OCI-LY3 (cell line): ENCODE measurements around the gene FRMPD4.

ENCODE experiments used
- EZH2phosphoT487 ChIP-seq: fragments of 200-600 bp; shearing (Covaris generic); IDR thresholded peaks from 2 replicates; pipeline ENCODE4 v1.6.1; 2018; ENCODE audit warnings: antibody characterized with exemption, mixed run types, low read depth
- TF ChIP-seq, protein P1 (sequence below): fragments of 200-600, 300-600 bp; sonication (generic); IDR thresholded peaks from 2 replicates; pipeline ENCODE4 v1.5.1; 2014; ENCODE audit warnings: antibody characterized with exemption, low read length, low read depth

- TF ChIP-seq, protein P1, sequence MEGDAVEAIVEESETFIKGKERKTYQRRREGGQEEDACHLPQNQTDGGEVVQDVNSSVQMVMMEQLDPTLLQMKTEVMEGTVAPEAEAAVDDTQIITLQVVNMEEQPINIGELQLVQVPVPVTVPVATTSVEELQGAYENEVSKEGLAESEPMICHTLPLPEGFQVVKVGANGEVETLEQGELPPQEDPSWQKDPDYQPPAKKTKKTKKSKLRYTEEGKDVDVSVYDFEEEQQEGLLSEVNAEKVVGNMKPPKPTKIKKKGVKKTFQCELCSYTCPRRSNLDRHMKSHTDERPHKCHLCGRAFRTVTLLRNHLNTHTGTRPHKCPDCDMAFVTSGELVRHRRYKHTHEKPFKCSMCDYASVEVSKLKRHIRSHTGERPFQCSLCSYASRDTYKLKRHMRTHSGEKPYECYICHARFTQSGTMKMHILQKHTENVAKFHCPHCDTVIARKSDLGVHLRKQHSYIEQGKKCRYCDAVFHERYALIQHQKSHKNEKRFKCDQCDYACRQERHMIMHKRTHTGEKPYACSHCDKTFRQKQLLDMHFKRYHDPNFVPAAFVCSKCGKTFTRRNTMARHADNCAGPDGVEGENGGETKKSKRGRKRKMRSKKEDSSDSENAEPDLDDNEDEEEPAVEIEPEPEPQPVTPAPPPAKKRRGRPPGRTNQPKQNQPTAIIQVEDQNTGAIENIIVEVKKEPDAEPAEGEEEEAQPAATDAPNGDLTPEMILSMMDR, result peak; percentile 49
- no peak for TF ChIP-seq EZH2phosphoT487
These were observed 244.9 kb downstream of the FRMPD4 start for GRCh38 chrX:12383196-12383595.
